ENCODE results near the gene WBP2. TPM values are rescaled to one million over a fixed set of nuclear protein-coding genes. Genes with fewer than 3 reads are reported as not detected.
A peak's percentile ranks its signal among the peaks of the same experiment; 100 is the strongest.

The WBP2 gene
- total and polyA plus RNA-seq, 2 of the 13 experiments (the other 11 are each of a cell fraction or from before 2014, with no cell fraction given): 29.2 to 29.5 TPM

- TF ChIP-seq ZBTB40 (IDR thresholded peaks at IDR 0.05) (no peak), ZBTB40 (CRISPR knock-in tag; IDR thresholded peaks at IDR 0.05) (no peak), ZNF318 (CRISPR knock-in tag; IDR thresholded peaks at IDR 0.05) (peak; percentile 17; the same call in 1 of the 2 replicates), HOMEZ (CRISPR knock-in tag; IDR thresholded peaks at IDR 0.05; ENCODE audit: low read depth) (no peak), PHB2 (IDR thresholded peaks at IDR 0.05; ENCODE audit: partially characterized antibody) (no peak), PAWR (CRISPR knock-in tag; IDR thresholded peaks at IDR 0.05; ENCODE audit: borderline replicate concordance) (0 out of 2 replicates have a peak, but pooled peaks have one; percentile 3), MTF2 (CRISPR knock-in tag; IDR thresholded peaks at IDR 0.05; ENCODE audit: borderline replicate concordance) (no peak), GATA4 (IDR thresholded peaks at IDR 0.05; ENCODE audit: borderline replicate concordance, low read depth) (peak; percentile 50; the same call in 1 of the 2 replicates)
These were observed 37.6 kb upstream of the WBP2 start (continued) for GRCh38 chr17:75892556-75893224.

All from HepG2 (cell line).